Mesenchymal stem cell (in vitro differentiated cells and primary cell): ENCODE measurements around the gene C1QA. TPM values are rescaled to one million over a fixed set of nuclear protein-coding genes. Genes with fewer than 3 reads are reported as not detected.

Experiments
- DNase-seq: peaks from one replicate; pipeline ENCODE4 v3.0.0-alpha.2; 2013
- H2AFZ ChIP-seq: one replicate; pipeline ENCODE4 v1.6.1; 2013; ENCODE audit warnings: low read depth, mild to moderate bottlenecking, control low read depth, inconsistent platforms, low read length, moderate library complexity
- H2AK5ac ChIP-seq: 2 replicates; pipeline ENCODE4 v1.6.1; 2013; ENCODE audit warnings: low read length, moderate library complexity, mild to moderate bottlenecking, inconsistent platforms; ENCODE audit not compliant: severe bottlenecking
- H2BK120ac ChIP-seq: one replicate; pipeline ENCODE4 v1.6.1; 2013; ENCODE audit warnings: low read depth, mild to moderate bottlenecking, inconsistent platforms, low read length, moderate library complexity
- H2BK12ac ChIP-seq, 2 experiments: one replicate each; pipeline ENCODE4 v1.6.1; 2013; ENCODE audit warnings: inconsistent platforms in 2 of 2, low read length in 2 of 2, mild to moderate bottlenecking in 2 of 2, moderate library complexity in 2 of 2, control low read depth in 1 of 2
- H2BK15ac ChIP-seq: one replicate; pipeline ENCODE4 v1.6.1; 2013; ENCODE audit warnings: mild to moderate bottlenecking, low read depth, inconsistent platforms; ENCODE audit not compliant: poor library complexity, severe bottlenecking
- H2BK5ac ChIP-seq: 2 replicates; pipeline ENCODE4 v1.6.1; 2013; ENCODE audit warnings: low read depth, mild to moderate bottlenecking, low read length, control low read depth, inconsistent platforms; ENCODE audit not compliant: poor library complexity, severe bottlenecking
- H3K14ac ChIP-seq, 2 experiments: one replicate each; pipeline ENCODE4 v1.6.1; 2013; ENCODE audit warnings: inconsistent platforms in 2 of 2, low read length in 2 of 2, control low read depth in 1 of 2, mild to moderate bottlenecking in 1 of 2, moderate library complexity in 1 of 2
- H3K18ac ChIP-seq, 2 experiments: one replicate each; pipeline ENCODE4 v1.6.1; 2013; ENCODE audit warnings: inconsistent platforms in 2 of 2, low read length in 2 of 2, control low read depth in 1 of 2, low read depth in 1 of 2, mild to moderate bottlenecking in 1 of 2
- H3K23ac ChIP-seq, 2 experiments: one replicate each; pipeline ENCODE4 v1.6.1; 2013; ENCODE audit warnings: inconsistent platforms in 2 of 2, low read length in 2 of 2, mild to moderate bottlenecking in 2 of 2, moderate library complexity in 2 of 2, control low read depth in 1 of 2
- H3K27ac ChIP-seq: 2 replicates; pipeline ENCODE4 v1.5.1; 2013; ENCODE audit warnings: mild to moderate bottlenecking, moderate library complexity, low read length, control low read depth, inconsistent platforms; ENCODE audit not compliant: poor library complexity, severe bottlenecking
- H3K27me3 ChIP-seq, 2 experiments: 2 replicates each; pipeline versions ENCODE4 v1.6.1 to v1.7.0; 2013; ENCODE audit warnings: low read length in 2 of 2, mild to moderate bottlenecking in 2 of 2, moderate library complexity in 2 of 2, control low read depth in 1 of 2, inconsistent platforms in 1 of 2; ENCODE audit not compliant: control insufficient read depth in 1 of 2, insufficient read depth in 1 of 2
- H3K36me3 ChIP-seq, 2 experiments: 2 replicates each; pipeline versions ENCODE4 v1.6.1 to v1.7.0; 2013; ENCODE audit warnings: low read length in 2 of 2, control low read depth in 1 of 2, inconsistent platforms in 1 of 2, low read depth in 1 of 2, mild to moderate bottlenecking in 1 of 2; ENCODE audit not compliant: insufficient read depth in 2 of 2, control insufficient read depth in 1 of 2
- H3K4ac ChIP-seq, 2 experiments: one replicate each; pipeline ENCODE4 v1.6.1; 2013; ENCODE audit warnings: inconsistent platforms in 2 of 2, low read length in 2 of 2, mild to moderate bottlenecking in 2 of 2, moderate library complexity in 2 of 2, control low read depth in 1 of 2, low read depth in 1 of 2
- H3K4me1 ChIP-seq: 2 replicates; pipeline ENCODE4 v1.6.1; 2013; ENCODE audit warnings: low read depth, low read length, control low read depth; ENCODE audit not compliant: control insufficient read depth, insufficient read depth
- H3K4me2 ChIP-seq: 2 replicates; pipeline ENCODE4 v1.6.1; 2013; ENCODE audit warnings: low read length, mild to moderate bottlenecking, inconsistent platforms; ENCODE audit not compliant: poor library complexity, severe bottlenecking
- H3K4me3 ChIP-seq, 2 experiments: 2 replicates each; pipeline versions ENCODE4 v1.5.1 to v1.7.0; 2013; ENCODE audit warnings: low read length in 2 of 2, mild to moderate bottlenecking in 2 of 2, control low read depth in 1 of 2, low read depth in 1 of 2; ENCODE audit not compliant: insufficient read depth in 1 of 2
- H3K79me1 ChIP-seq: replicated peaks from 2 replicates; pipeline ENCODE4 v1.6.1; 2013; ENCODE audit warnings: mild to moderate bottlenecking, control low read depth, low read length, inconsistent platforms; ENCODE audit not compliant: poor library complexity, severe bottlenecking
- H3K9ac ChIP-seq: 2 replicates; pipeline ENCODE4 v1.7.0; 2013; ENCODE audit warnings: mild to moderate bottlenecking, low read length, moderate library complexity
- H3K9me3 ChIP-seq: 2 replicates; pipeline ENCODE4 v1.7.0; 2013; ENCODE audit warnings: mild to moderate bottlenecking, low read length; ENCODE audit not compliant: control insufficient read depth
- H4K8ac ChIP-seq: one replicate; pipeline ENCODE4 v1.6.1; 2013; ENCODE audit warnings: inconsistent platforms, mild to moderate bottlenecking, low read length, moderate library complexity
- H4K91ac ChIP-seq: one replicate; pipeline ENCODE4 v1.6.1; 2013; ENCODE audit warnings: mild to moderate bottlenecking, low read length, inconsistent platforms
- WGBS: methylation state at CpG from one replicate; pipeline ENCODE4 v1.1.7; 2013; ENCODE audit warnings: mixed read lengths; 5-methylcytosine and 5-hydroxymethylcytosine counted together
- polyA plus RNA-seq, 2 experiments: library from polyadenylated mRNA; stranded (reverse); fragments of 200-250 nt; gene quantifications; one replicate each; pipeline ENCODE4 v1.2.3, GENCODE V29; 2013

Gene C1QA
- polyA plus RNA-seq (2013, experiment 1 of 2) = not detected
- polyA plus RNA-seq (2013, experiment 2 of 2) = not detected

- Histone ChIP-seq H4K91ac (no peak within 1 kb of the TSS), H3K4me3 (peak within 1 kb of the TSS in 1 of 2 experiments; percentile 4), H3K4ac (no peak within 1 kb of the TSS), H2AK5ac (no peak within 1 kb of the TSS), H3K9ac (no peak within 1 kb of the TSS), H3K4me1 (no peaks in the 10 kb centered on the region), H2AFZ (no peak within 1 kb of the TSS), H2BK12ac (no peak within 1 kb of the TSS), H4K8ac (no peak within 1 kb of the TSS), H3K27me3 (peaks cover 46 to 73% of the 10 kb centered on the region in 2 experiments), H3K4me2 (no peak within 1 kb of the TSS), H3K18ac (no peak within 1 kb of the TSS), H2BK120ac (no peak within 1 kb of the TSS), H2BK5ac (no peak within 1 kb of the TSS), H3K14ac (no peak within 1 kb of the TSS), H2BK15ac (no peak within 1 kb of the TSS), H3K9me3 (no peaks in the 10 kb centered on the region), H3K23ac (no peak within 1 kb of the TSS), H3K36me3 (no peaks in the 10 kb centered on the region), H3K79me1 (no peaks in the 10 kb centered on the region), H3K27ac (no peak within 1 kb of the TSS)
- no peak for DNase-seq
- WGBS = 79% methylated on average over 5 of the region's 5 CpGs
Observed at GRCh38 chr1:22636353-22636752, at the start of gene C1QA. Gene C1QA, plus strand, starts transcription at chr1:22636628. Its CDS starts 989 bp downstream, at chr1:22637617.

GRCh38 chr1:22587247-22587646 lies 49.2 kb upstream of the C1QA start:
- Histone ChIP-seq H3K4me2 (no peak overlapping the region), H3K27me3 (peaks cover 74 to 81% of the 10 kb centered on the region in 2 experiments), H2BK15ac (no peak overlapping the region), H3K4me3 (no peak overlapping the region), H3K9ac (no peak overlapping the region), H2BK5ac (no peak overlapping the region), H3K4ac (no peak overlapping the region), H3K9me3 (no peaks in the 10 kb centered on the region), H3K27ac (no peak overlapping the region), H3K14ac (no peak overlapping the region), H2BK120ac (no peak overlapping the region), H3K79me1 (no peaks in the 10 kb centered on the region), H2BK12ac (no peak overlapping the region), H4K8ac (no peak overlapping the region), H3K23ac (no peak overlapping the region), H2AK5ac (no peak overlapping the region), H3K18ac (no peak overlapping the region), H3K36me3 (no peaks in the 10 kb centered on the region), H4K91ac (no peak overlapping the region), H2AFZ (no peak overlapping the region), H3K4me1 (peaks cover 5% of the 10 kb centered on the region)
- 81% methylated on average over 7 of the region's 7 CpGs for WGBS
- DNase-seq = no peak

GRCh38 chr1:22588899-22589422 lies 47.5 kb upstream of the C1QA start:
- Histone ChIP-seq H3K79me1 (no peaks in the 10 kb centered on the region), H3K9me3 (no peaks in the 10 kb centered on the region), H2BK120ac (no peak overlapping the region), H3K14ac (no peak overlapping the region), H3K4ac (no peak overlapping the region), H3K23ac (no peak overlapping the region), H3K4me3 (no peak overlapping the region), H2BK12ac (no peak overlapping the region), H3K27me3 (peaks cover 78 to 81% of the 10 kb centered on the region in 2 experiments), H3K4me2 (no peak overlapping the region), H3K4me1 (peaks cover 5% of the 10 kb centered on the region), H3K36me3 (no peaks in the 10 kb centered on the region), H4K8ac (no peak overlapping the region), H3K18ac (no peak overlapping the region), H3K9ac (no peak overlapping the region), H3K27ac (no peak overlapping the region), H2BK5ac (no peak overlapping the region), H2AFZ (no peak overlapping the region), H2BK15ac (no peak overlapping the region), H4K91ac (no peak overlapping the region), H2AK5ac (no peak overlapping the region)
- WGBS = 90% methylated on average over 24 of the region's 24 CpGs
- DNase-seq = no peak

GRCh38 chr1:22591576-22591975 lies 44.9 kb upstream of the C1QA start:
- no peak overlapping the region for H2BK5ac ChIP-seq
- H3K4me1 ChIP-seq = peaks cover 5% of the 10 kb centered on the region
- H3K27me3 ChIP-seq = peaks cover 75 to 80% of the 10 kb centered on the region in 2 experiments
- no peaks in the 10 kb centered on the region for H3K9me3 ChIP-seq
- H3K79me1 ChIP-seq = no peaks in the 10 kb centered on the region
- no peak overlapping the region for H3K4me2 ChIP-seq
- no peak overlapping the region for H2AFZ ChIP-seq
- no peak overlapping the region for H2BK120ac ChIP-seq
- no peak overlapping the region for H4K8ac ChIP-seq
- 67% methylated on average over 8 of the region's 8 CpGs for WGBS
- H3K23ac ChIP-seq = no peak overlapping the region
- H2AK5ac ChIP-seq = no peak overlapping the region
- no peak overlapping the region for H3K9ac ChIP-seq
- no peak overlapping the region for H3K27ac ChIP-seq
- no peak overlapping the region for H3K4ac ChIP-seq
- no peak for DNase-seq
- no peak overlapping the region for H4K91ac ChIP-seq
- H3K18ac ChIP-seq = no peak overlapping the region
- no peak overlapping the region for H3K4me3 ChIP-seq
- H3K36me3 ChIP-seq = no peaks in the 10 kb centered on the region
- no peak overlapping the region for H2BK15ac ChIP-seq
- H3K14ac ChIP-seq = no peak overlapping the region
- H2BK12ac ChIP-seq = no peak overlapping the region
